A673 (cell line): Measurements from ENCODE around the gene ZNF398. TPM values are rescaled to one million over a fixed set of nuclear protein-coding genes. Genes with fewer than 3 reads are reported as not detected.
A peak's percentile ranks its signal among the peaks of the same experiment; 100 is the strongest.
"Not testable (repeated sequence)": the region's sequence is repeated elsewhere in the genome, so short reads cannot be mapped to it uniquely, and the experiment has no call there.

ENCODE experiments used
- BruUV-seq: library from RNA; stranded (reverse); fragments of 400-500 nt; replicated peaks from 2 replicates; lab custom pipeline; 2021; lab: Mats Ljungman, UMichigan
- CTCF ChIA-PET: fragments of 300-600 bp; sonication (Branson Sonifier 250); formaldehyde crosslinking; loops from one replicate; lab custom pipeline; 2022; ENCODE audit warnings: antibody characterized with exemption; lab: Charles Lee
- POLR2A ChIA-PET: fragments of 300-600 bp; sonication (Branson Sonifier 250); formaldehyde crosslinking; loops from one replicate; lab custom pipeline; 2022; ENCODE audit warnings: antibody characterized with exemption; ENCODE audit not compliant: low non-redundant PET; lab: Charles Lee
- DNase-seq: peaks from one replicate; pipeline ENCODE4 v3.0.0-alpha.2; 2015; ENCODE audit warnings: low spot score
- H3K27ac ChIP-seq: fragments of 200-600 bp; sonication (generic); 2 replicates; pipeline ENCODE4 v1.5.1; 2016; ENCODE audit warnings: mixed run types, low read depth, mild to moderate bottlenecking, mixed read lengths, antibody characterized with exemption, low read length; ENCODE audit not compliant: poor library complexity, severe bottlenecking
- H3K27me3 ChIP-seq: fragments of 200-600 bp; sonication (generic); replicated peaks from 2 replicates; pipeline ENCODE4 v1.6.1; 2017; ENCODE audit warnings: mixed run types, low read depth, mild to moderate bottlenecking, mixed read lengths, antibody characterized with exemption, low read length; ENCODE audit not compliant: insufficient read depth, poor library complexity
- H3K36me3 ChIP-seq: fragments of 200-600 bp; sonication (generic); 2 replicates; pipeline ENCODE4 v1.6.1; 2016; ENCODE audit warnings: mixed run types, mild to moderate bottlenecking, mixed read lengths, antibody characterized with exemption, low read length; ENCODE audit not compliant: insufficient read depth, poor library complexity, severe bottlenecking
- H3K4me1 ChIP-seq: fragments of 200-600 bp; sonication (generic); 2 replicates; pipeline ENCODE4 v1.6.1; 2017; ENCODE audit warnings: mixed run types, mild to moderate bottlenecking, mixed read lengths, antibody characterized with exemption, low read length; ENCODE audit not compliant: insufficient read depth, poor library complexity, severe bottlenecking
- H3K4me3 ChIP-seq: fragments of 200-600 bp; sonication (generic); 2 replicates; pipeline ENCODE4 v1.5.1; 2016; ENCODE audit warnings: low read depth, mixed run types, mild to moderate bottlenecking, mixed read lengths, low read length; ENCODE audit not compliant: poor library complexity, severe bottlenecking
- H3K9me3 ChIP-seq: fragments of 200-600 bp; sonication (generic); 2 replicates; pipeline ENCODE4 v1.6.1; 2016; ENCODE audit warnings: mixed run types, low read depth, mild to moderate bottlenecking, mixed read lengths, antibody characterized with exemption, low read length; ENCODE audit not compliant: poor library complexity, severe bottlenecking
- EZH2 ChIP-seq: fragments of 200-600 bp; sonication (generic); IDR thresholded peaks from 2 replicates; pipeline ENCODE4 v1.6.1; 2017; ENCODE audit warnings: borderline replicate concordance, low read depth, mild to moderate bottlenecking, mixed read lengths, antibody characterized with exemption, low read length; ENCODE audit not compliant: poor library complexity, severe bottlenecking
- intact Hi-C: fragments of 100-400 bp; cut with micrococcal nuclease; formaldehyde crosslinking; loops from one replicate; pipeline ENCODE4 v1.10.0; 2022; ENCODE audit not compliant: unreplicated experiment
- total RNA-seq: library from RNA; stranded (reverse); gene quantifications from 2 replicates; pipeline ENCODE4 v1.2.3, GENCODE V29; 2021
- TF ChIP-seq, protein P1 (sequence below): fragments of 300-800, 200-600 bp; sonication (generic); conservative IDR thresholded peaks from 2 replicates; pipeline ENCODE4 v1.5.1; 2017; ENCODE audit warnings: low read depth, mild to moderate bottlenecking, antibody characterized with exemption, low read length, moderate library complexity, mixed read lengths

Gene ZNF398
- total RNA-seq, 1 experiment from 2014 or later, result 22.3 TPM

- POLR2A ChIA-PET, result interaction anchor here (0.7 kb wide), 1 partner anchor 143 kb away, joined by 9 read pairs; no protein-coding TSS in a partner anchor
- CTCF ChIA-PET, result no interaction called here
- DNase-seq, result no peak
- Histone ChIP-seq H3K9me3 (no peaks in the 10 kb centered on the region), H3K27ac (no peak overlapping the region), H3K4me1 (no peaks in the 10 kb centered on the region), H3K36me3 (no peaks in the 10 kb centered on the region), H3K4me3 (no peak overlapping the region), H3K27me3 (no peaks in the 10 kb centered on the region)
- BruUV-seq, result no TSS peak
- intact Hi-C loops, result no loop called here
- TF ChIP-seq, protein P1, sequence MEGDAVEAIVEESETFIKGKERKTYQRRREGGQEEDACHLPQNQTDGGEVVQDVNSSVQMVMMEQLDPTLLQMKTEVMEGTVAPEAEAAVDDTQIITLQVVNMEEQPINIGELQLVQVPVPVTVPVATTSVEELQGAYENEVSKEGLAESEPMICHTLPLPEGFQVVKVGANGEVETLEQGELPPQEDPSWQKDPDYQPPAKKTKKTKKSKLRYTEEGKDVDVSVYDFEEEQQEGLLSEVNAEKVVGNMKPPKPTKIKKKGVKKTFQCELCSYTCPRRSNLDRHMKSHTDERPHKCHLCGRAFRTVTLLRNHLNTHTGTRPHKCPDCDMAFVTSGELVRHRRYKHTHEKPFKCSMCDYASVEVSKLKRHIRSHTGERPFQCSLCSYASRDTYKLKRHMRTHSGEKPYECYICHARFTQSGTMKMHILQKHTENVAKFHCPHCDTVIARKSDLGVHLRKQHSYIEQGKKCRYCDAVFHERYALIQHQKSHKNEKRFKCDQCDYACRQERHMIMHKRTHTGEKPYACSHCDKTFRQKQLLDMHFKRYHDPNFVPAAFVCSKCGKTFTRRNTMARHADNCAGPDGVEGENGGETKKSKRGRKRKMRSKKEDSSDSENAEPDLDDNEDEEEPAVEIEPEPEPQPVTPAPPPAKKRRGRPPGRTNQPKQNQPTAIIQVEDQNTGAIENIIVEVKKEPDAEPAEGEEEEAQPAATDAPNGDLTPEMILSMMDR, result no peak
- no peak for TF ChIP-seq EZH2
Measured at GRCh38 chr7:149141893-149142292, 5.4 kb upstream of the ZNF398 start.

DNA sequence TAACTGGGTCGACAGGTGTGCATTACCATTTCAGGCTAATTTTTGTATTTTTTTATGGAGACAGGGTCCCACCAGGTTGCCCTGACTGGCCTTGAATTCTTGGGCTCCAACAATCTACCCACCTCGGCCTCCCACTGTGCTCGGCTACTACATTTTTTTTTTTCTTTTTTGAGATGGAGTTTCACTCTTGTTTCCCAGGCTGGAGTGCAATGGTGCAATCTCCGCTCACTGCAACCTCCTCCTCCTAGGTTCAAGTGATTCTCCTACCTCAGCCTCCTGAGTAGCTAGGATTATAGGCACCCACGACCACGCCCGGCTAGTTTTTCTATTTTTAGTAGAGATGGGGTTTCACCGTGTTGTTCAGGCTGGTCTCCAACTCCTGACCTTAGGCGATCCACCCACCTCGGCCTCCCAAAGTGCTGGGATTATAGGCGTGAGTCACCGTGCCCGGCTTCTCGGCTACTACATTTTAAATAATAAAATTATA, 2.8 kb upstream of the ZNF398 start:
- CTCF ChIA-PET, H3K27me3 ChIP-seq, H3K4me1 ChIP-seq, H3K36me3 ChIP-seq, intact Hi-C loops, H3K27ac ChIP-seq, BruUV-seq, POLR2A ChIA-PET, DNase-seq, H3K9me3 ChIP-seq, H3K4me3 ChIP-seq: not testable (repeated sequence)

DNA sequence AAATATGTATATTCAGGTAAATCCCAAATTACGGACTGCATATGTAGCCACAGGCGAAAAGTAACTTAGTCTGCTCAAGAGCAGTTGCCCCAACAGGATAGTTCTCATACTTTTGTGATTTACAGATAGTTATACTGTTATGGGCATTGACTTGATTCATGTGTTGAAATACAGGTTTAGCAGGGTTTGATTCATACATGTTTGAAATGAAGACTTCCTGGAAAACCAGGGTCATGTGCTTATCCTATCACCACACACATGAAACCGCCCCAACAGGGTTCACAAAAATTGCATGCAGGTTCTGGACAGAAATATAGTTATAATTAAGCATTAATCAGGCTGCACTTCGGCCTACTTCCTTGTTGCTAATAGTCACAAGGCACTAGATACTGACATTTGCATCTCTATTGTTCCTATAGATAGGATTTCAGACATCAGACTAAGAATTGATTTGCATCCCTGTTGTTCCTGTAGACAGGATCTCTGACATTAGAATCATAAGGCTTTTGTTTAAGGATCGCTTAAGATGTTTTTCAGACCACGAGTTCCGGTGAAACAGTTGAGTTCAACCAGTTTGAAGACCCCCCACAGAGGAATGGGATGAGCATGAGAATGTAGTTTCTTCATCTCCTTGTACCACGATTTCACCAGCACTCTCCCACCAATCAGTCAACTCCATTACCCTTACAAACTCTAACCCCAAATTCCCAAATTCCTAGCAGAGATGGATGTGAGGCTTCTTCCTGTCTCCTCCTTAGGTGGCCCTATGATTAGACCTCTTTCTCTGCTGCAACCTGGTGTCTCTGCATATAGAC, 2.0 kb upstream of the ZNF398 start:
- no peak for TF ChIP-seq EZH2
- TF ChIP-seq, protein P1, result no peak
- intact Hi-C loops, result no loop called here
- no peaks in the 10 kb centered on the region for H3K27me3 ChIP-seq
- no peaks in the 10 kb centered on the region for H3K36me3 ChIP-seq
- no peaks in the 10 kb centered on the region for H3K9me3 ChIP-seq
- no peak overlapping the region for H3K4me3 ChIP-seq
- CTCF ChIA-PET, result no interaction called here
- H3K27ac ChIP-seq, result no peak overlapping the region
- no peaks in the 10 kb centered on the region for H3K4me1 ChIP-seq
- POLR2A ChIA-PET, result no interaction called here
- peak; percentile 45 for DNase-seq
- BruUV-seq, result no TSS peak
